NCI-H1436 (cell line): ENCODE data around the gene MPV17L2.

Experiments
- DNase-seq: peaks from one replicate; lab custom pipeline; 2025; lab: John Stamatoyannopoulos, UW

Gene MPV17L2

GRCh38 chr19:18160971-18161635, 31.9 kb upstream of the MPV17L2 start:
- peak; percentile 46 for DNase-seq

DNA sequence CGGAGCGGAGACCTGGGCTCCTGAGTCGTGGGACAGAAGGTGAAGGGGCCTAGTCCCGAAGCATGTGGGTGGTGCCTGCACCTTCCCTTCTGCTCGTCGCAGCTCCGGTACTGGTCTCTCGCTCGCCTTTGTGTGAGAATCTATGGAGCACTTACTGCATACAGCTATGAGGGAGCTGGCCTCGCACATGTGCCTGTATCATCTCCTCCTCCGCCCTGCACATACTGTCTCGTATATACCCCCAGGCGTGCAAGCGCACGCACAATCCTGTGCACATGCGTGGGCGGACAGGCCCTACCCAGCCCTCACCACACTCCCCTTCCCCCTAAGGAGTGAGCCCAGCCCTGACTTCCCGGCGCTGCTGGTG, 31.4 kb upstream of the MPV17L2 start:
- no peak for DNase-seq

- no peak for DNase-seq
Observed at GRCh38 chr19:18164072-18164471, 28.9 kb upstream of the MPV17L2 start.

- DNase-seq, result no peak
Observed at GRCh38 chr19:18165794-18166544, 27.0 kb upstream of the MPV17L2 start.

GRCh38 chr19:18167011-18167410, 26.0 kb upstream of the MPV17L2 start:
- DNase-seq, result no peak

DNA sequence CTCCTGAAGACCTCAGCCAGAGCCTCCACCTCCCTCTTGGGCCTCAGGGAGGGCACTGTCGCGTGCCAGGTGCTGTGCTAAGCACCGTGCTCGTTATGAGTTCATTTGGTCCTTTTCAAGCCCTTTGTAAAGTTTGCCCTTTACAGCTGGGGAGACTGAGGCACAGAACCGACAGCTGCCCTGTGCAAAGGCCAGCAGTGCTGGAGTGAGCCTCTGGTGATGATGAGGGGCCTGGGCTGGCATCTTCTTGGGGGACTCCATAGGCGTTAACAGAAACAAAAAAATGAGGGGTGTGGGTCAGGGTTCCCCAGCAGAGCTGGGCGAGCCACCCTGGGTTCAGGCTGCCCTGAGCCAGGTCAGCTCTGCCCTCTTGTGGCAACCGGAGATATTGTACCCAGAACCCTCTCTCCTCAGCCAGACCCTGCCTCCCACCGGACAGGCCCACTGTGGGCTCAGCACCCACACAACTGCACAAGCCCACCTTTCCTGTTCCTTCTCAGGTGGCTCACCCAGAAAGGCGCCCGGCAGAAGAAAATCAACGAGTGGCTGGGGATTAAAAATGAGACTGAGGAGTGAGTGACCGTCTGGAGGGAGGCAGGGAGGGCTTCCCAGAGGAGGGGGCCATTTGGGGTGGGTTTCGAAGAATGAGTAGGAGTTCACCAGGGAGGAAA, 24.9 kb upstream of the MPV17L2 start:
- DNase-seq, result peak; percentile 30

GRCh38 chr19:18168673-18169381, 24.2 kb upstream of the MPV17L2 start:
- no peak for DNase-seq

GRCh38 chr19:18170714-18171255, 22.2 kb upstream of the MPV17L2 start:
- no peak for DNase-seq

GRCh38 chr19:18171605-18172327, 21.3 kb upstream of the MPV17L2 start:
- no peak for DNase-seq

- DNase-seq, result no peak
Observed at GRCh38 chr19:18172331-18173053, 20.5 kb upstream of the MPV17L2 start.

GRCh38 chr19:18173054-18173571, 19.9 kb upstream of the MPV17L2 start:
- DNase-seq, result no peak

DNA sequence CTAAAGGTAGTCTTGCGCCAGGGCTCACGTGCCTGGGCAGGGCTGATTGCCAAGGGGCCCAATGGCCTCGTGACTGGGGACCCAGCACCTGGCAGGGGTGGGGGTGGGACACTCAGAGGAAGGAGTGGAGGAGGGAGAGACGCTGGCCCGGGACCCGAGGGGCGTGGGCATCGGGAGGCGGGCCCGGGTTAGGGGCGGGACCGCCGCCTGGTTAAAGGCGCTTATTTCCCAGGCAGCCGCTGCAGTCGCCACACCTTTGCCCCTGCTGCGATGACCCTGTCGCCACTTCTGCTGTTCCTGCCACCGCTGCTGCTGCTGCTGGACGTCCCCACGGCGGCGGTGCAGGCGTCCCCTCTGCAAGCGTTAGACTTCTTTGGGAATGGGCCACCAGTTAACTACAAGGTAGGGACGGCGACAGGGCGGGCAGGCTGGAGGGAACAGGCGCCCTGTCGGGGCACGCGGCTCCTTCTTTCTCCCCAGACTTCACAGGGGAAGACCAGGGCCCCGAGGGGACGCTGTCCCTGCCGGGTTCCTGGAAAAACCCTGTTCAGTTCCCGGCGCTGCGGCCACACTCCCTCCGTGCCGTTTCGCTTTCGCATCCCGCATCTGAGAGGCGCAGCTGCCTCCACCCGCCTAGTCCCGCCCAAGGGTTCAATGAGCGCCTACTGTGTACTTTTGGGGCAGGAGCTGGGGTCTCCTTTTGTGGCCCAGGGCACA, 19.3 kb upstream of the MPV17L2 start, which contains the start of gene IFI30:
Gene IFI30, plus strand, starts transcription at position 242 of the 717 bp plus-strand sequence. Its CDS starts 29 bp downstream, at position 271.
- peak; percentile 77 for DNase-seq

DNA sequence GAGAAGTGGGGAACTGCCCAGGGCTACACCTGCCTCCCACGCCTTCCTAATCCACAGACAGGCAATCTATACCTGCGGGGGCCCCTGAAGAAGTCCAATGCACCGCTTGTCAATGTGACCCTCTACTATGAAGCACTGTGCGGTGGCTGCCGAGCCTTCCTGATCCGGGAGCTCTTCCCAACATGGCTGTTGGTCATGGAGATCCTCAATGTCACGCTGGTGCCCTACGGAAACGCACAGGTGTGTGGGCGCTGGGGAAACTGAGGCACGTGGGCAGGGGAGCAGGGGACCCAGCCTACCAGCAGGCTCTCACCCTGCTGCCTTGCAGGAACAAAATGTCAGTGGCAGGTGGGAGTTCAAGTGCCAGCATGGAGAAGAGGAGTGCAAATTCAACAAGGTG, 18.0 kb upstream of the MPV17L2 start:
- DNase-seq, result no peak

DNA sequence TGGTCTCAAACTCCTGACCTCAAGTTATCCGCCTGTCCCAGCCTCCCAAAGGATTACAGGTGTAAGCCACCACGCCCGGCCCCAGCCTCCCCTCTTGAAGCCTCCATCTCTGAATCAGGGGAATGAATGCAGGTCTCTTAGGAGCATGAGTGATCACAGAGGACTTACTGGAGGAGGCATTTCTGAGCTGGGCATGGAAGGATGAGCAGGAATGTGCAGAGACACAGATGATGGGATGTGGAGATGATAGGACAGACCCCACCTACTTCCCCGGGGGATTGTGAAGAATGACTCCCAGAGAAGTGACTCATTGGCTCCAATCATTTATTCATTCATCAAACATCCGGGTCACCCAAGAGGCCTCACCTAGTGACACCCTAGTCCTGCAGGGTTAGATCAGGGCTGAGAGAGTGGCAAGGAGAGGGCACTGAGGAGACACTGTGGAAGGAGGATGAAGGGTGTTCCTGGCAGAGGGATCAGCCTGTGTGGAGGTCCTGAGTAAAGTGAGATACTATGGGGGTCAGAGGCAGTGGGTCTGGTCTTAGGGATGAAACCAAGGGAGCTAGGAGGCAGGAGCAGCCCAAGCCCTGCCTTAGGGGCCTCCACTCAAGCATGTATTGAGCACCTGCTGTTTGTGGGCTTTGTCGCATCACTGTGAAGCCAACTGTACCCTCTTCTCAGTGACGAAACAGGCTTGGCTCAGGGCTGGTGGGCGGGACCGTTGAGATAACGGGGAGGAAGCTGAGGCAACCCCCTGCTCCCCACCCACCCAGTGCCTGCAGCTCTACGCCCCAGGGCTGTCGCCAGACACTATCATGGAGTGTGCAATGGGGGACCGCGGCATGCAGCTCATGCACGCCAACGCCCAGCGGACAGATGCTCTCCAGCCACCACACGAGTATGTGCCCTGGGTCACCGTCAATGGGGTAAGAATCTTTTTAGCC, 16.4 kb upstream of the MPV17L2 start:
- DNase-seq, result no peak

DNA sequence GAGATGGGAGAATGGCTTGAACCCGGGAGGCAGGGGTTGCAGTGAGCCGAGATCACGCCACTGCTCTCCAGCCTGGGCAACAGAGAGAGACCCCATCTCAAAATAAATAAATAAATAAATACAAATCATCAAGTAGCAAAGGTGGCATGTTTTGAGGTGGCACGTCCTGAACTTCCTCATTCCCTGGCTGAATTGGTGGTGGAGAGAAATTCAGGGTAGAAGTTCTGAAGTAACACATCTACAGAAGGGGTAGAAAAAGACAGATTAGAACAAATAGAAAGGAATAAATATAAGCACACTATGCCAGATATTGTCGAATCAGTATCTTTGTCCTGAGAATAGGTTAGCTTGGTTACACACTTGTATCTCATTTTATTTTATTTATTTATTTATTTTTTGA, 13.1 kb upstream of the MPV17L2 start:
- no peak for DNase-seq

GRCh38 chr19:18183529-18183928, 9.5 kb upstream of the MPV17L2 start:
- DNase-seq, result no peak

GRCh38 chr19:18185538-18185937, 7.5 kb upstream of the MPV17L2 start:
- DNase-seq, result no peak

- DNase-seq, result no peak
Observed at GRCh38 chr19:18190278-18190677, 2.7 kb upstream of the MPV17L2 start.

- DNase-seq, result no peak
Observed at GRCh38 chr19:18191640-18192062, 1.4 kb upstream of the MPV17L2 start.
